Gastroesophageal sphincter (tissue), 4 donors: ENCODE data around the gene CDK4. TPM values are rescaled to one million over a fixed set of nuclear protein-coding genes. Genes with fewer than 3 reads are reported as not detected.

Source experiments
- ATAC-seq: fragments of 150-250 bp; one replicate; pipeline ENCODE4 v1.9.1; 2016; ENCODE audit warnings: mild to moderate bottlenecking, moderate library complexity
- H3K27ac ChIP-seq, 4 donors: fragments of 200-600 bp; sonication (generic) in 3 of 4; 1 replicate in 3 of 4; 2 replicates in 1 of 4; pipeline ENCODE4 v1.5.1; 2016 to 2019
- H3K27me3 ChIP-seq: fragments of 200-600 bp; sonication (generic); one replicate; pipeline ENCODE4 v1.5.1; 2019
- H3K36me3 ChIP-seq, 2 donors: fragments of 200-600 bp; sonication (generic); one replicate each; pipeline ENCODE4 v1.5.1; 2019; ENCODE audit warnings: control low read depth in 1 of 2
- H3K4me1 ChIP-seq, 3 donors: fragments of 200-600 bp; sonication (generic); 1 replicate in 2 of 3; 2 replicates in 1 of 3; pipeline ENCODE4 v1.5.1; 2016 to 2019; ENCODE audit warnings: control low read depth in 2 of 3
- H3K4me3 ChIP-seq, 2 donors: fragments of 200-600 bp; sonication (generic); one replicate each; pipeline ENCODE4 v1.5.1; 2019; ENCODE audit warnings: mild to moderate bottlenecking in 1 of 2, moderate library complexity in 1 of 2
- H3K9me3 ChIP-seq, 3 donors: fragments of 200-600 bp; sonication (generic); one replicate each; pipeline ENCODE4 v1.5.1; 2017 to 2019; ENCODE audit warnings: control low read depth in 2 of 3
- EP300 ChIP-seq: sonication (generic); formaldehyde crosslinking; IDR thresholded peaks from one replicate; pipeline ENCODE4 v1.6.1; 2017; ENCODE audit warnings: antibody characterized with exemption, mild to moderate bottlenecking
- POLR2A ChIP-seq, 2 donors: fragments of 450-650 bp; IDR thresholded peaks; one replicate each; pipeline ENCODE4 v1.6.1; 2017; ENCODE audit warnings: antibody characterized with exemption in 2 of 2, mild to moderate bottlenecking in 2 of 2, moderate library complexity in 1 of 2
- POLR2AphosphoS5 ChIP-seq: sonication (generic); formaldehyde crosslinking; IDR thresholded peaks from one replicate; pipeline ENCODE4 v1.6.1; 2017; ENCODE audit warnings: antibody characterized with exemption
- WGBS, 2 donors: methylation state at CpG; one replicate each; pipeline ENCODE4 v1.1.5; 2018; ENCODE audit warnings: low coverage in 1 of 2; 5-methylcytosine and 5-hydroxymethylcytosine counted together
- total RNA-seq, 4 donors: library from RNA; depleted of rRNA; stranded (reverse); fragments of >200 nt; gene quantifications; one replicate each; pipeline ENCODE4 v1.1.0, GENCODE V29; 2016
- TF ChIP-seq, protein P1 (sequence below), 4 experiments: fragments of 200-600 bp in 2 of 4; fragments of 450-650 bp in 2 of 4; sonication (generic) in 1 of 4; IDR thresholded peaks; one replicate each; pipeline ENCODE4 v1.5.1; 2017 to 2019; ENCODE audit warnings: antibody characterized with exemption in 4 of 4, mild to moderate bottlenecking in 2 of 4, moderate library complexity in 2 of 4

The CDK4 gene
- total RNA-seq, 4 donors from 2014 or later: 56.7 to 107 (median 101) TPM

DNA sequence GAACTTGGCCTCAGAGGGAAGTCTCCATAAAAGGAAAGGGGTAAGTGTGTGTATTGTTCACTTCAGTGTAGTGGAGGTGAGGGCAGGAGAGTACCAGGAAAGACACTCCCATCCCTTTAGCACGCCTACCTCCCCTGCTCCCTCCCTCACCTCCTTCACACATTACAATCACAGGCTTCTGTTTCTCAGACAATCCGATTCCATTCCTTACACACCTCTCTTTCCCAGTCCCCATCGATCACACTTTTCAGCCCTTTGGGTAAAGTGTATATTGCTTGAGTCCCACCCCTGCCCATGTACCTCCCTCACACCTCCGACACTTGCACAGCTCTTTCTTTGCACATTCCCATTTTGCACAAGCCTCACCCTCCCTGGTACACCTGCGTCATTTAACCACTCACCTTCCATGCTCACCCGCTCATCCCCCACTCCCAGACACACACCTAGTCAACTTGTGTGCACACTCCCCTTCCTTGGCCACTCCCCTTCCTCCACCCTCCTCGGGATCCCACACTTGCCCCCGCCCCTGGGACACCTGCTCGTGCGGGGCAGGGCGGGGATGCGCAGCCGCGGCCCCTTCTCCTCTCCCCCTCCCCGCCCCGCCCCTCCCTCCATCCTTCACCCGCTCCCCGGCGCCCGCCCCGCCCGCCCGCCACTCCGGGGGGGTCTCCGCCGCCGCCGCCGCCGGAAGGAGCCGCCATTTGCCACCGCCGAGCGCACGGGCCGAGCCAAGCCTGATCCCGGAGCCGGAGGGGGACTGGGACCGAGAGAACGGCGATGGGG lies 2.5 kb upstream of the CDK4 start, which contains the start of gene MARCHF9:
Gene MARCHF9 (plus strand): TSS at position 693 of the 783 bp plus-strand sequence. CDS start 426 bp downstream, outside the sequence.
- Histone ChIP-seq H3K36me3 (peaks cover 0 to 36% of the 10 kb centered on the region in 2 donors), H3K4me1 (peaks cover 2 to 51% (median 17%) of the 10 kb centered on the region in 3 donors), H3K27me3 (no peaks in the 10 kb centered on the region), H3K9me3 (no peaks in the 10 kb centered on the region), H3K27ac (peak within 1 kb of the TSS in 3 of 4 donors; percentile 65 to 80 (median 66)), H3K4me3 (peak within 1 kb of the TSS; percentile 45 to 80)
- no peak for ATAC-seq
- 2 to 9% methylated on average over 6 to 14 of the region's 41 CpGs for WGBS, 2 donors
- TF ChIP-seq POLR2AphosphoS5 (no peak), POLR2A (IDR thresholded peaks at IDR 0.05) (no peak), EP300 (no peak)
- TF ChIP-seq, protein P1, sequence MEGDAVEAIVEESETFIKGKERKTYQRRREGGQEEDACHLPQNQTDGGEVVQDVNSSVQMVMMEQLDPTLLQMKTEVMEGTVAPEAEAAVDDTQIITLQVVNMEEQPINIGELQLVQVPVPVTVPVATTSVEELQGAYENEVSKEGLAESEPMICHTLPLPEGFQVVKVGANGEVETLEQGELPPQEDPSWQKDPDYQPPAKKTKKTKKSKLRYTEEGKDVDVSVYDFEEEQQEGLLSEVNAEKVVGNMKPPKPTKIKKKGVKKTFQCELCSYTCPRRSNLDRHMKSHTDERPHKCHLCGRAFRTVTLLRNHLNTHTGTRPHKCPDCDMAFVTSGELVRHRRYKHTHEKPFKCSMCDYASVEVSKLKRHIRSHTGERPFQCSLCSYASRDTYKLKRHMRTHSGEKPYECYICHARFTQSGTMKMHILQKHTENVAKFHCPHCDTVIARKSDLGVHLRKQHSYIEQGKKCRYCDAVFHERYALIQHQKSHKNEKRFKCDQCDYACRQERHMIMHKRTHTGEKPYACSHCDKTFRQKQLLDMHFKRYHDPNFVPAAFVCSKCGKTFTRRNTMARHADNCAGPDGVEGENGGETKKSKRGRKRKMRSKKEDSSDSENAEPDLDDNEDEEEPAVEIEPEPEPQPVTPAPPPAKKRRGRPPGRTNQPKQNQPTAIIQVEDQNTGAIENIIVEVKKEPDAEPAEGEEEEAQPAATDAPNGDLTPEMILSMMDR (IDR thresholded peaks at IDR 0.05): no peak

DNA sequence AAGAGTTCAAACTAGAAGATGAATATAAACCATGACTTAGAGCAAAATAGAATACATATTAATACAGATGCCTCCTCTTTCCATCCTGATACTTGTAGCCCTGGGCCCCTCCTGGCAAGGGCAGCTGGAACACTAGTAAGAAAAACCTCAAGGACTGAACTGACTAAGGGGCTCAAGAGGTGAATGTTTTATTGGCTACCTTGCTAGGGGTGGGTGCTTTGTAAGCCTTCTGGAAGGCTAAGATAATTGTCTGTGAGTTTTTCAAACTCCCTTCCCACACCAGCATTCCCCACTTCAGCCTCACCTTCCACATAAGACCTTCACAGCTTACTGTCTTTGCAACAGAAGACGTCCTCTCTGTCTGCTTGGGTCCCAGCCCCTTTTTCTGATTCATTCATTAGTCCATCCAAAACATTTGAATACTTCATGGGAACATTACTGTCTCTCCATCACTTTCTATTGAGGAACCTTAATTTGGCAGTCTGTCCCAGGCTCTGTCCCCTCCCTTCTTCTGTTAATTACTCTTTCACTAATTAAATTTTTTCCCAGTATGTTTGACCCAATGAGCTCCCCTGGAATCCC lies 1.7 kb upstream of the CDK4 start:
- no peak for ATAC-seq
- WGBS, 2 donors: 0 to 22% methylated on average over 1 of the region's 1 CpG
- H3K27me3 ChIP-seq: no peaks in the 10 kb centered on the region
- no peaks in the 10 kb centered on the region for H3K9me3 ChIP-seq
- H3K4me3 ChIP-seq: no peak overlapping the region
- peaks cover 2 to 51% (median 17%) of the 10 kb centered on the region in 3 donors for H3K4me1 ChIP-seq
- H3K27ac ChIP-seq: peak overlapping the region in 1 of 4 donors; percentile 20
- TF ChIP-seq POLR2A (IDR thresholded peaks at IDR 0.05) (no peak), POLR2AphosphoS5 (no peak), EP300 (no peak)
- TF ChIP-seq, protein P1 (IDR thresholded peaks at IDR 0.05): no peak
- H3K36me3 ChIP-seq: peaks cover 0 to 36% of the 10 kb centered on the region in 2 donors

DNA sequence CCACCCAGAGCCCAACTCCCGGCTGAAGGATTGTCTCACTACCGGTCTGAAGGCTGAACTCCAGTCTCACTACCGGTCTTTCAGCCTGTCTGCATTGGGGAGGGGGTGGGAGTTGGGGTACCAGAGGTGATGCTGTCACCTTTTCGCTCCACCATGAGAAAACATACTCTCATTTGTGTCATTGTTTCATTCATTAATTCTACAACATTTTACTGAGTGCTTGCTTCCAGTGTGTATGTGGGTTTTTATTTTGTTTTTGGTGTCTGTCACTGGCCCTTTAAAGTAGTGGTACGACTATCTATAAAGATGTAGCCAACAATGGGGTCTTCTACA lies 524 bp upstream of the CDK4 start:
- WGBS, 2 donors: 6 to 20% methylated on average over 1 to 4 of the region's 5 CpGs
- Histone ChIP-seq H3K27ac (peak overlapping the region; percentile 7 to 94 (median 82)), H3K4me1 (peaks cover 2 to 51% (median 17%) of the 10 kb centered on the region in 3 donors)

DNA sequence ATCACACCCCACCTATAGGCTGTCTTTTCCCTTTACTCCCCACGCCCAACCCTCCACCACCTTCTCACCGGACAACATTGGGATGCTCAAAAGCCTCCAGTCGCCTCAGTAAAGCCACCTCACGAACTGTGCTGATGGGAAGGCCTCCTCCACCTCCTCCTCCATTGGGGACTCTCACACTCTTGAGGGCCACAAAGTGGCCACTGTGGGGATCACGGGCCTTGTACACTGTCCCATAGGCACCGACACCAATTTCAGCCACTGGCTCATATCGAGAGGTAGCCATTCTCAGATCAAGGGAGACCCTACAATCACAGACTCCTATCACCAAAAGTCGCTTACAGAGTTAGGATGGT lies 700 bp downstream of the CDK4 start:
- Histone ChIP-seq H3K27ac (peak overlapping the region; percentile 80 to 94 (median 87)), H3K4me3 (peak overlapping the region; percentile 72 to 86), H3K4me1 (peaks cover 2 to 46% (median 16%) of the 10 kb centered on the region in 3 donors), H3K36me3 (peaks cover 0 to 42% of the 10 kb centered on the region in 2 donors), H3K27me3 (no peaks in the 10 kb centered on the region), H3K9me3 (no peaks in the 10 kb centered on the region)
- no peak for ATAC-seq
- 15 to 21% methylated on average over 4 to 5 of the region's 8 CpGs for WGBS, 2 donors
- TF ChIP-seq, protein P1 (IDR thresholded peaks at IDR 0.05): no peak
- TF ChIP-seq POLR2AphosphoS5 (no peak), POLR2A (IDR thresholded peaks at IDR 0.05) (no peak), EP300 (no peak)

More for the DNA sequence above, 524 bp upstream of the CDK4 start:
- Histone ChIP-seq H3K27me3 (no peaks in the 10 kb centered on the region), H3K36me3 (peaks cover 0 to 36% of the 10 kb centered on the region in 2 donors), H3K9me3 (no peaks in the 10 kb centered on the region), H3K4me3 (peak overlapping the region; percentile 17 to 72)
- no peak for ATAC-seq
- TF ChIP-seq EP300 (no peak), POLR2AphosphoS5 (no peak)
- TF ChIP-seq, protein P1 (IDR thresholded peaks at IDR 0.05): peak in 1 of 4 experiments; percentile 24
